HEK293 (cell line): ENCODE results near the gene FDX2.

ENCODE experiments used
- BCL11A ChIP-seq: fragments of 450-650 bp; formaldehyde crosslinking; IDR thresholded peaks from 2 replicates; pipeline ENCODE4 v1.5.1; 2016; ENCODE audit warnings: low read depth, missing biosample characterization, missing genetic modification characterization
- GLIS1 ChIP-seq: fragments of 450-650 bp; formaldehyde crosslinking; IDR thresholded peaks from 2 replicates; pipeline ENCODE4 v1.5.1; 2016; ENCODE audit warnings: missing biosample characterization, missing genetic modification characterization
- HIC1 ChIP-seq: fragments of 450-650 bp; formaldehyde crosslinking; IDR thresholded peaks from 2 replicates; pipeline ENCODE4 v1.5.1; 2016; ENCODE audit warnings: missing biosample characterization, missing genetic modification characterization
- ZNF148 ChIP-seq: fragments of 450-650 bp; formaldehyde crosslinking; IDR thresholded peaks from 2 replicates; pipeline ENCODE4 v1.5.0; 2017; ENCODE audit warnings: missing biosample characterization, missing genetic modification characterization, borderline replicate concordance
- ZNF155 ChIP-seq: fragments of 450-650 bp; formaldehyde crosslinking; IDR thresholded peaks from 2 replicates; pipeline ENCODE4 v1.5.1; 2016; ENCODE audit warnings: missing biosample characterization, missing genetic modification characterization
- ZNF211 ChIP-seq: fragments of 450-650 bp; formaldehyde crosslinking; IDR thresholded peaks from 2 replicates; pipeline ENCODE4 v1.5.1; 2016; ENCODE audit warnings: low read depth, missing biosample characterization, missing genetic modification characterization
- ZNF223 ChIP-seq: fragments of 450-650 bp; formaldehyde crosslinking; IDR thresholded peaks from 2 replicates; pipeline ENCODE4 v1.5.1; 2016; ENCODE audit warnings: missing biosample characterization, missing genetic modification characterization
- ZNF239 ChIP-seq: fragments of 450-650 bp; formaldehyde crosslinking; IDR thresholded peaks from 2 replicates; pipeline ENCODE4 v1.5.1; 2016; ENCODE audit warnings: missing biosample characterization, missing genetic modification characterization
- ZNF292 ChIP-seq: fragments of 450-650 bp; formaldehyde crosslinking; IDR thresholded peaks from 2 replicates; pipeline ENCODE4 v1.5.1; 2016; ENCODE audit warnings: low read depth, missing biosample characterization, missing genetic modification characterization, borderline replicate concordance
- ZNF549 ChIP-seq: fragments of 450-650 bp; IDR thresholded peaks from 2 replicates; pipeline ENCODE4 v1.5.1; 2018; ENCODE audit warnings: missing biosample characterization, missing genetic modification characterization, mild to moderate bottlenecking, inconsistent platforms, moderate library complexity
- ZNF600 ChIP-seq: fragments of 450-650 bp; formaldehyde crosslinking; IDR thresholded peaks from 2 replicates; pipeline ENCODE4 v1.5.1; 2016; ENCODE audit warnings: missing biosample characterization, missing genetic modification characterization
- ZNF645 ChIP-seq: fragments of 450-650 bp; formaldehyde crosslinking; IDR thresholded peaks from 2 replicates; pipeline ENCODE4; 2016; ENCODE audit warnings: missing biosample characterization, missing genetic modification characterization
- ZNF664 ChIP-seq: fragments of 450-650 bp; formaldehyde crosslinking; IDR thresholded peaks from 2 replicates; pipeline ENCODE4 v1.5.1; 2016; ENCODE audit warnings: missing biosample characterization, missing genetic modification characterization
- ZNF670 ChIP-seq: fragments of 450-650 bp; formaldehyde crosslinking; IDR thresholded peaks from 2 replicates; pipeline ENCODE4 v1.5.1; 2016; ENCODE audit warnings: missing biosample characterization, missing genetic modification characterization, low read depth
- ZNF76 ChIP-seq: fragments of 450-650 bp; formaldehyde crosslinking; IDR thresholded peaks from 2 replicates; pipeline ENCODE4; 2016; ENCODE audit warnings: low read depth, missing biosample characterization, missing genetic modification characterization, borderline replicate concordance
- ZNF776 ChIP-seq: fragments of 450-650 bp; formaldehyde crosslinking; IDR thresholded peaks from 2 replicates; pipeline ENCODE4 v1.5.0; 2017; ENCODE audit warnings: missing biosample characterization, missing genetic modification characterization, borderline replicate concordance
- ZNF792 ChIP-seq: fragments of 450-650 bp; formaldehyde crosslinking; IDR thresholded peaks from 2 replicates; pipeline ENCODE4 v1.5.1; 2016; ENCODE audit warnings: missing biosample characterization, missing genetic modification characterization
- TF ChIP-seq, protein P1 (sequence below): fragments of 450-650 bp; formaldehyde crosslinking; IDR thresholded peaks from 2 replicates; pipeline ENCODE4 v1.5.1; 2016; ENCODE audit warnings: missing biosample characterization, missing genetic modification characterization
- TF ChIP-seq, protein P2 (sequence below): fragments of 450-650 bp; formaldehyde crosslinking; IDR thresholded peaks from 2 replicates; pipeline ENCODE4 v1.5.1; 2016; ENCODE audit warnings: missing biosample characterization, missing genetic modification characterization
- TF ChIP-seq, protein P3 (sequence below): fragments of 450-650 bp; formaldehyde crosslinking; IDR thresholded peaks from 2 replicates; pipeline ENCODE4 v1.5.1; 2016; ENCODE audit warnings: missing biosample characterization, missing genetic modification characterization
- TF ChIP-seq, protein P4 (sequence below): fragments of 450-650 bp; formaldehyde crosslinking; IDR thresholded peaks from 2 replicates; pipeline ENCODE4 v1.5.1; 2016; ENCODE audit warnings: missing biosample characterization, missing genetic modification characterization

The FDX2 gene

DNA sequence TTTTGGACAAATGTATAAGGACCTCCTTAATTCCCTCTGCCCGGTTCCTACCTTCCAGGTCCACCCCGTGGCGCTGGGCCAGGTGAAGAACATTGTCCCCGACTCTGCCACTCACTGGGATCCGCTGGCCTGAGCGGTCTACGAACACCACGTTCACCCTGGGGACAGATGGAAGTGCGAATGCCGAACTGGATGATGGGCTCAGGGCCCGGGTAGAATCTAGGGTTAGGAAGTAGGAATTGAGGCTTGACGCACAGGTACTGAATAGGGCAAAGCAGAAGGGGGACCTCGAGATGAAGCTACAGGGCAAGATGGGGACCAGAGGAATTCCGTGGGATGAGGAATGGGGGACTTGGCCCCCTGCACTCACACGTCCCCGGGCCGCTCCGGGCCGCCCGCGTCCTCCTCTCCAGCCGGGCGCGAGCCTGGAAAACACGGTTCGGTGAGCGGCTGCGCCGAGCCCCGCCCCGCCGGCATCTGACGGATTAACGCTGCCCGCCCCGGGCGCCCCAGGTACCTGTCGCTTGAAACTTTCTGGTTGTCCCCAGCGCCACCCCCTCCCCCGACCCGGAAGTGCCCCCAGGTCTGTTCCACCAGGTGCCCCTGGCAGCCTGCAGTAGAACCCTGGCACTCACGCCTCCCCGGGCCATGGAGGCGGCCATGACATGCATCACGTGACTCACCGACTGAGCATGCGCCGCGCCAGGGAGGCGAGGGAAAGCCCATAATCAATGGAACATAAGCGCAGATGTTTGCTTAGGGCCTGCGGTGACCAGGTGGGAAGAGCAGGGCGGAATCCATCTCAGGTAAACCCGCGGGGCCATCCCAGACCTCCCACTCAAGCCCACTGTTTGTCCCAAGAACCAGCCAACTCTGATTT, at the start of gene FDX2 (continued):
- TF ChIP-seq, protein P1, sequence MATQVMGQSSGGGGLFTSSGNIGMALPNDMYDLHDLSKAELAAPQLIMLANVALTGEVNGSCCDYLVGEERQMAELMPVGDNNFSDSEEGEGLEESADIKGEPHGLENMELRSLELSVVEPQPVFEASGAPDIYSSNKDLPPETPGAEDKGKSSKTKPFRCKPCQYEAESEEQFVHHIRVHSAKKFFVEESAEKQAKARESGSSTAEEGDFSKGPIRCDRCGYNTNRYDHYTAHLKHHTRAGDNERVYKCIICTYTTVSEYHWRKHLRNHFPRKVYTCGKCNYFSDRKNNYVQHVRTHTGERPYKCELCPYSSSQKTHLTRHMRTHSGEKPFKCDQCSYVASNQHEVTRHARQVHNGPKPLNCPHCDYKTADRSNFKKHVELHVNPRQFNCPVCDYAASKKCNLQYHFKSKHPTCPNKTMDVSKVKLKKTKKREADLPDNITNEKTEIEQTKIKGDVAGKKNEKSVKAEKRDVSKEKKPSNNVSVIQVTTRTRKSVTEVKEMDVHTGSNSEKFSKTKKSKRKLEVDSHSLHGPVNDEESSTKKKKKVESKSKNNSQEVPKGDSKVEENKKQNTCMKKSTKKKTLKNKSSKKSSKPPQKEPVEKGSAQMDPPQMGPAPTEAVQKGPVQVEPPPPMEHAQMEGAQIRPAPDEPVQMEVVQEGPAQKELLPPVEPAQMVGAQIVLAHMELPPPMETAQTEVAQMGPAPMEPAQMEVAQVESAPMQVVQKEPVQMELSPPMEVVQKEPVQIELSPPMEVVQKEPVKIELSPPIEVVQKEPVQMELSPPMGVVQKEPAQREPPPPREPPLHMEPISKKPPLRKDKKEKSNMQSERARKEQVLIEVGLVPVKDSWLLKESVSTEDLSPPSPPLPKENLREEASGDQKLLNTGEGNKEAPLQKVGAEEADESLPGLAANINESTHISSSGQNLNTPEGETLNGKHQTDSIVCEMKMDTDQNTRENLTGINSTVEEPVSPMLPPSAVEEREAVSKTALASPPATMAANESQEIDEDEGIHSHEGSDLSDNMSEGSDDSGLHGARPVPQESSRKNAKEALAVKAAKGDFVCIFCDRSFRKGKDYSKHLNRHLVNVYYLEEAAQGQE: peak; percentile 29; the same call in 1 of the 2 replicates
- TF ChIP-seq ZNF211 (tag by site-specific recombination) (no peak), HIC1 (tag by site-specific recombination) (peak; percentile 87), ZNF792 (tag by site-specific recombination) (no peak), ZNF148 (tag by site-specific recombination) (no peak), ZNF600 (0 out of 2 replicates have a peak, but pooled peaks have one; percentile 37), ZNF549 (tag by site-specific recombination) (no peak), ZNF223 (tag by site-specific recombination) (no peak), ZNF76 (peak; percentile 87; the same call in 1 of the 2 replicates), ZNF664 (tag by site-specific recombination) (0 out of 2 replicates have a peak, but pooled peaks have one; percentile 29), BCL11A (tag by site-specific recombination) (no peak), GLIS1 (peak; percentile 44), ZNF292 (tag by site-specific recombination) (no peak; the same call in 1 of the 2 replicates), ZNF645 (tag by site-specific recombination) (no peak), ZNF670 (tag by site-specific recombination) (no peak), ZNF776 (tag by site-specific recombination) (no peak), ZNF239 (tag by site-specific recombination) (no peak), ZNF155 (no peak)
- TF ChIP-seq, protein P2, sequence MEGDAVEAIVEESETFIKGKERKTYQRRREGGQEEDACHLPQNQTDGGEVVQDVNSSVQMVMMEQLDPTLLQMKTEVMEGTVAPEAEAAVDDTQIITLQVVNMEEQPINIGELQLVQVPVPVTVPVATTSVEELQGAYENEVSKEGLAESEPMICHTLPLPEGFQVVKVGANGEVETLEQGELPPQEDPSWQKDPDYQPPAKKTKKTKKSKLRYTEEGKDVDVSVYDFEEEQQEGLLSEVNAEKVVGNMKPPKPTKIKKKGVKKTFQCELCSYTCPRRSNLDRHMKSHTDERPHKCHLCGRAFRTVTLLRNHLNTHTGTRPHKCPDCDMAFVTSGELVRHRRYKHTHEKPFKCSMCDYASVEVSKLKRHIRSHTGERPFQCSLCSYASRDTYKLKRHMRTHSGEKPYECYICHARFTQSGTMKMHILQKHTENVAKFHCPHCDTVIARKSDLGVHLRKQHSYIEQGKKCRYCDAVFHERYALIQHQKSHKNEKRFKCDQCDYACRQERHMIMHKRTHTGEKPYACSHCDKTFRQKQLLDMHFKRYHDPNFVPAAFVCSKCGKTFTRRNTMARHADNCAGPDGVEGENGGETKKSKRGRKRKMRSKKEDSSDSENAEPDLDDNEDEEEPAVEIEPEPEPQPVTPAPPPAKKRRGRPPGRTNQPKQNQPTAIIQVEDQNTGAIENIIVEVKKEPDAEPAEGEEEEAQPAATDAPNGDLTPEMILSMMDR: no peak
- TF ChIP-seq, protein P3, sequence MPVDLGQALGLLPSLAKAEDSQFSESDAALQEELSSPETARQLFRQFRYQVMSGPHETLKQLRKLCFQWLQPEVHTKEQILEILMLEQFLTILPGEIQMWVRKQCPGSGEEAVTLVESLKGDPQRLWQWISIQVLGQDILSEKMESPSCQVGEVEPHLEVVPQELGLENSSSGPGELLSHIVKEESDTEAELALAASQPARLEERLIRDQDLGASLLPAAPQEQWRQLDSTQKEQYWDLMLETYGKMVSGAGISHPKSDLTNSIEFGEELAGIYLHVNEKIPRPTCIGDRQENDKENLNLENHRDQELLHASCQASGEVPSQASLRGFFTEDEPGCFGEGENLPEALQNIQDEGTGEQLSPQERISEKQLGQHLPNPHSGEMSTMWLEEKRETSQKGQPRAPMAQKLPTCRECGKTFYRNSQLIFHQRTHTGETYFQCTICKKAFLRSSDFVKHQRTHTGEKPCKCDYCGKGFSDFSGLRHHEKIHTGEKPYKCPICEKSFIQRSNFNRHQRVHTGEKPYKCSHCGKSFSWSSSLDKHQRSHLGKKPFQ: no peak
- TF ChIP-seq, protein P4, sequence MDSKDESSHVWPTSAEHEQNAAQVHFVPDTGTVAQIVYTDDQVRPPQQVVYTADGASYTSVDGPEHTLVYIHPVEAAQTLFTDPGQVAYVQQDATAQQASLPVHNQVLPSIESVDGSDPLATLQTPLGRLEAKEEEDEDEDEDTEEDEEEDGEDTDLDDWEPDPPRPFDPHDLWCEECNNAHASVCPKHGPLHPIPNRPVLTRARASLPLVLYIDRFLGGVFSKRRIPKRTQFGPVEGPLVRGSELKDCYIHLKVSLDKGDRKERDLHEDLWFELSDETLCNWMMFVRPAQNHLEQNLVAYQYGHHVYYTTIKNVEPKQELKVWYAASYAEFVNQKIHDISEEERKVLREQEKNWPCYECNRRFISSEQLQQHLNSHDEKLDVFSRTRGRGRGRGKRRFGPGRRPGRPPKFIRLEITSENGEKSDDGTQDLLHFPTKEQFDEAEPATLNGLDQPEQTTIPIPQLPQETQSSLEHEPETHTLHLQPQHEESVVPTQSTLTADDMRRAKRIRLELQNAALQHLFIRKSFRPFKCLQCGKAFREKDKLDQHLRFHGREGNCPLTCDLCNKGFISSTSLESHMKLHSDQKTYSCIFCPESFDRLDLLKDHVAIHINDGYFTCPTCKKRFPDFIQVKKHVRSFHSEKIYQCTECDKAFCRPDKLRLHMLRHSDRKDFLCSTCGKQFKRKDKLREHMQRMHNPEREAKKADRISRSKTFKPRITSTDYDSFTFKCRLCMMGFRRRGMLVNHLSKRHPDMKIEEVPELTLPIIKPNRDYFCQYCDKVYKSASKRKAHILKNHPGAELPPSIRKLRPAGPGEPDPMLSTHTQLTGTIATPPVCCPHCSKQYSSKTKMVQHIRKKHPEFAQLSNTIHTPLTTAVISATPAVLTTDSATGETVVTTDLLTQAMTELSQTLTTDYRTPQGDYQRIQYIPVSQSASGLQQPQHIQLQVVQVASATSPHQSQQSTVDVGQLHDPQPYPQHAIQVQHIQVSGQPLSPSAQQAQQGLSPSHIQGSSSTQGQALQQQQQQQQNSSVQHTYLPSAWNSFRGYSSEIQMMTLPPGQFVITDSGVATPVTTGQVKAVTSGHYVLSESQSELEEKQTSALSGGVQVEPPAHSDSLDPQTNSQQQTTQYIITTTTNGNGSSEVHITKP (tag by site-specific recombination): peak; percentile 77
